GM12891 (cell line): ENCODE data around the gene SYNE1.
"Not testable (repeated sequence)": the region's sequence is repeated elsewhere in the genome, so short reads cannot be mapped to it uniquely, and the experiment has no call there.

Experiments used
- DNase-seq: peaks from one replicate; pipeline ENCODE4 v3.0.0; 2011; ENCODE audit warnings: low spot score; ENCODE audit not compliant: insufficient read length
- FAIRE-seq: peaks from 2 replicates; lab custom pipeline; 2011; peaks lifted over from hg19 to GRCh38; lab: Jason Lieb, UNC
- PAX5 ChIP-seq: IDR thresholded peaks from 2 replicates; pipeline ENCODE4 v1.6.1; 2011; ENCODE audit warnings: low read length, moderate library complexity, mild to moderate bottlenecking; ENCODE audit not compliant: insufficient read depth, severe bottlenecking
- POLR2A ChIP-seq: IDR thresholded peaks from 2 replicates; pipeline ENCODE4 v1.6.1; 2011; ENCODE audit warnings: low read depth, low read length, control low read depth
- POLR2AphosphoS5 ChIP-seq: IDR thresholded peaks from 2 replicates; pipeline ENCODE4 v1.6.1; 2011; ENCODE audit warnings: low read depth, low read length, control low read depth
- POU2F2 ChIP-seq: IDR thresholded peaks from 2 replicates; pipeline ENCODE4 v1.6.1; 2011; ENCODE audit warnings: low read depth, mild to moderate bottlenecking, control low read depth, low read length, moderate library complexity
- SPI1 ChIP-seq: IDR thresholded peaks from 2 replicates; pipeline ENCODE4 v1.6.1; 2011; ENCODE audit warnings: low read depth, low read length, control low read depth
- TAF1 ChIP-seq: IDR thresholded peaks from 2 replicates; pipeline ENCODE4 v1.6.1; 2011; ENCODE audit warnings: low read depth, low read length, control low read depth

SYNE1 gene

DNA sequence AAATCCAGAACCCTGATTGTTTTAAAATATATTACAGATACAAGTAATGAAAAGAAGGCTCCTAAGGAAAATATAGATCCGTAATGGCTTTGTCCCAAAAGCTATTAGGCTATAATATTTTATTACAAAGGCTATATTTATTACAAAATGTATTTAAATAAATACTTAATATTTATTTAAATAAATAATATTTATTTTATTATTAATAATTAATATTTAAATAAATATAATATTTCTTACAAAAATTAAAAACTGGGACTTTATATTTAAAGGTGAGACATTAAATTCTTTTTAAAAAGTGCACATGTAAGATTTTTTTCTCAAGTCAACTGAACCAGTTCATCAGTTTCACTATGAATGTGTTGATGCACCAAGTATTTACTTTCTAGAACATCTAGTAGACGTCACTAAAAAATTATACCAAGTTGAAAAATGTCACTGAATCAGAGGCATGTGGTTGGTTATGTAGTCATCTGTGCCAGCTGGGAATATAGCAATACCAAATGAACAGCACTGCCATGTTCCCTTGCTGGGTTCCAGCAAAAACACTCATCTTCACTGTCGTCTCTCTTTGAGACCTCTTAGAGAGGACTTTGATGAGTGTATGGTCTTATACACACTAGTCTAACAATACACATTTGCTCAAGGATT, 550.8 kb downstream of the SYNE1 start:
- TF ChIP-seq POLR2AphosphoS5, result no peak
- no peak for TF ChIP-seq SPI1
- no peak for TF ChIP-seq TAF1
- no peak for TF ChIP-seq POLR2A
- no peak for TF ChIP-seq POU2F2
- TF ChIP-seq PAX5, result no peak
- no peak for FAIRE-seq
- DNase-seq, result no peak

DNA sequence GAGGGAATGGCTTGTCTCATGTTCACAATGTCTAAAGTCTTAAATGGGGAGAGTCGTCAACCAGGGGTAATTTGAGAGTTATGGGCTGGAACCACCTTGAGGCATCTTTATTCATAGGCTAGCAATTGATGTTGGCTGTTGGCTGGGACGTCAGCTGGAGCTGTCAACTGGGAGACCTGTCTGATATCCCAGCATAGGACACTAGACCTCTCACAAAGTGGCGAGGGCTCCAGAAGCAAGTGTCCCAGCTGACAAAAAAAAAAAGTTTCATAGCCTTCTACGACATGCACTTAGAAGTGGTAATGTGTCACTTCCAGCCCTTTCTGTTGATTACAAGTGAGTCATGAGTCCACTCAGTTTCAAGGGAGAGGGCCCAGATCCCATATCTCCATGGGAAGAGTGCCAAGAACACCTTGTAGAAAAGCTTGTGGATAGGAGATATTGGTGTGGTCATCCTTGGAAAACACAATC, 551.7 kb downstream of the SYNE1 start:
- TF ChIP-seq POLR2AphosphoS5 (no peak), SPI1 (no peak), POU2F2 (no peak), TAF1 (no peak), POLR2A (no peak), PAX5 (no peak)
- FAIRE-seq (no peak), DNase-seq (no peak)

DNA sequence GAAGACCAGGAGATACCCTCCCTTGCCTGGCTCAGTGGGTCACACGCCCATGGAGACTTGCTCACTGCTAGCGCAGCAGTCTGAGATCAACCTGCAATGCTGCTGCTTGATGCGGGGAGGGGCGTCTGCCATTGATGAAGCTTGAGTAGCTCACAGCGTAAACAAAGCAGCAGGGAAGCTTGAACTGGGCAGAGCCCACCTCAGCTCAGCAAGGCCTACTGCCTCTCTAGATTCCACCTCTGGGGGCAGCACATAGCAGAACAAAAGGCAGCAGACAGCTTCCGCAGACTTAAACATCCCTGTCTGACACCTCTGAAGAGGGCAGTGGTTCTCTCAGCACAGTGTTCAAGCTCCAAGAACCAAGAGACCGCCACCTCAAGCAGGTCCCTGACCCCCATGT, 558.4 kb downstream of the SYNE1 start:
- no peak for TF ChIP-seq POU2F2
- TF ChIP-seq PAX5, result no peak
- TF ChIP-seq SPI1, result no peak
- TF ChIP-seq POLR2A, result no peak
- no peak for TF ChIP-seq TAF1
- no peak for TF ChIP-seq POLR2AphosphoS5
- FAIRE-seq (no peak), DNase-seq (no peak)

DNA sequence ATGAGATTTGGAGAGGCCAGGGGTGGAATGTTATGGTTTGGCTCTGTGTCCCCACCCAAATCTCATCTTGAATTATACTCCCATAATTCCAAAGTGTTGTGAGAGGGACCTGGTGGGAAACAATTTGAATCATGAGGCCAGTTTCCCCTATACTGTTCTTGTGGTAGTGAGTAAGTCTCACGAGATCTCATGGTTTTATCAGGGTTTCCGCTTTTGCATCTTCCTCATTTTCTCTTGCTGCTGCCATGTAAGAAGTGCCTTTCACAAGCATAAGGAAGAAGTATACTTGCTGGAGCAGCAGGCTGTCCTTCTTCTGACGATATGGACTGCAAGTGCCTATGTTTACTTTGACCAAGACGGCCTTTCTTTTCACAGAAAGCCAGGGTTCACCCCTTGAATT, 559.2 kb downstream of the SYNE1 start:
- no peak for FAIRE-seq
- TF ChIP-seq POU2F2, result no peak
- no peak for TF ChIP-seq SPI1
- TF ChIP-seq PAX5, result no peak
- no peak for DNase-seq

DNA sequence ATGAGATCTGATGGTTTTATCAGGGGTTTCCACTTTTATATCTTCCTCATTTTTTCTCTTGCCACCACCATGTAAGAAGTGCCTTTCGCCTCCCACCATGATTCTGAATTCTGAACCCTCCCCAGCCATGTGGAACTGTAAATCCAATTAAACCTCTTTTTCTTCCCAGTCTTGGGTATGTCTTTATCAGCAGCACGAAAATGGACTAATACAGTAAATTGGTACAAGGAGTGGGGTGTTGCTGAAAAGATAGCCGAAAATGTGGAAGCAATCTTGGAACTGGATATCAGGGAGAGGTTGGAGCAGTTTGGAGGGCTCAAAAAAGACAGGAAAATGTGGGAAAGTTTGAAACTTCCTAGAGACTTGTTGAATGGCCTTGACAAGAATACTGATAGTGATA, 560.9 kb downstream of the SYNE1 start:
- FAIRE-seq, DNase-seq: not testable (repeated sequence)

DNA sequence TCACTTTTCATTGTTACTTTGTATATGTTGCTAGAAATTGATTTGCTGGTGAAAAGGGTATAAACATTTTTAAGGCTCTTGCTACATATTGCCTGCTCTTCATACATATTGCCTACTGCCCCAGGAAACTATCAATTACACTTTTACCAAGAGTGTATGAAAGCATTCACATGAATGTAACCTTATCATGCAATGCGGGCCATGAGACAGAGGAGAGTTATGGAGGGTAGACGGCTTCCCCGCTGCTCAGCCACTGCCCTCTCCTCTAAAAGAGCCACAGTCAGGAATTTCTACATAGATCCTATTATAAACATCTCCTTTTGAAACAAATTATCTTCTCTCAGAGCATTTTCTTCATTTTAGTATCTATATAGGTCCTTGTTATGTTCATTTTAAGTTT, 565.3 kb downstream of the SYNE1 start:
- no peak for TF ChIP-seq SPI1
- TF ChIP-seq POLR2A, result no peak
- no peak for TF ChIP-seq POU2F2
- TF ChIP-seq PAX5, result no peak
- no peak for TF ChIP-seq POLR2AphosphoS5
- no peak for TF ChIP-seq TAF1

More for the DNA sequence above, 565.3 kb downstream of the SYNE1 start:
- FAIRE-seq (no peak), DNase-seq (no peak)
